Endothelial cell of umbilical vein (primary cell): Measurements from ENCODE around the gene PSMD3. TPM values are rescaled to one million over a fixed set of nuclear protein-coding genes. Genes with fewer than 3 reads are reported as not detected.

Source experiments
- BruUV-seq: library from RNA; stranded (reverse); fragments of 400-500 nt; replicated peaks from 2 replicates; lab custom pipeline; 2021; lab: Mats Ljungman, UMichigan
- CTCF ChIA-PET: fragments of 300-600, 350-600 bp; sonication (Branson Sonifier 250); formaldehyde crosslinking; loops from one replicate; lab custom pipeline; 2021; ENCODE audit warnings: antibody characterized with exemption, inconsistent platforms; lab: Charles Lee
- POLR2A ChIA-PET: fragments of 300-600, 350-600 bp; sonication (Branson Sonifier 250); formaldehyde crosslinking; loops from one replicate; lab custom pipeline; 2021; ENCODE audit warnings: antibody characterized with exemption, inconsistent platforms; lab: Charles Lee
- DNase-seq: peaks from one replicate; pipeline ENCODE4 v3.0.0-alpha.2; 2011; ENCODE audit warnings: low read depth, low spot score
- FAIRE-seq: peaks from 2 replicates; lab custom pipeline; 2011; peaks lifted over from hg19 to GRCh38; lab: Jason Lieb, UNC
- H2AFZ ChIP-seq: 2 replicates; pipeline ENCODE4 v1.6.0; 2012; ENCODE audit warnings: low read depth, low read length, control low read depth, inconsistent platforms
- H3K27ac ChIP-seq: 2 replicates; pipeline ENCODE4 v1.5.1; 2011; ENCODE audit warnings: low read depth, mild to moderate bottlenecking, control low read depth, low read length, moderate library complexity; ENCODE audit not compliant: insufficient read depth
- H3K27me3 ChIP-seq, 2 experiments: 2 replicates each; pipeline versions ENCODE4 v1.6.0 to v1.6.1; 2011; ENCODE audit warnings: low read length in 2 of 2, mixed read lengths in 1 of 2; ENCODE audit not compliant: control insufficient read depth in 2 of 2, insufficient read depth in 2 of 2
- H3K36me3 ChIP-seq, 2 experiments: 2 replicates in 1 of 2; 3 replicates in 1 of 2; pipeline ENCODE4 v1.5.1; 2011; ENCODE audit warnings: low read length in 2 of 2, mild to moderate bottlenecking in 1 of 2, moderate library complexity in 1 of 2; ENCODE audit not compliant: control insufficient read depth in 2 of 2, insufficient read depth in 2 of 2; ENCODE audit errors: extremely low read depth in 1 of 2
- H3K4me1 ChIP-seq: 3 replicates; pipeline ENCODE4 v1.5.1; 2011; ENCODE audit warnings: mild to moderate bottlenecking, low read length; ENCODE audit not compliant: control insufficient read depth, insufficient read depth; ENCODE audit errors: extremely low read depth
- H3K4me2 ChIP-seq: 2 replicates; pipeline ENCODE4 v1.6.1; 2011; ENCODE audit warnings: low read length, control low read depth, mixed read lengths; ENCODE audit not compliant: insufficient read depth
- H3K4me3 ChIP-seq, 3 experiments: fragments of 200-600 bp in 1 of 3; sonication (generic), shearing (Covaris generic) in 1 of 3; replicated peaks in 1 of 3; 2 replicates each; pipeline ENCODE4 v1.5.1; 2011 to 2016; ENCODE audit warnings: control low read depth in 3 of 3, low read length in 3 of 3, mild to moderate bottlenecking in 2 of 3, inconsistent platforms in 1 of 3, low read depth in 1 of 3, moderate library complexity in 1 of 3; ENCODE audit not compliant: insufficient read depth in 1 of 3
- H3K79me2 ChIP-seq: 2 replicates; pipeline ENCODE4 v1.6.0; 2012; ENCODE audit warnings: low read length, inconsistent platforms; ENCODE audit not compliant: control insufficient read depth, insufficient read depth
- H3K9ac ChIP-seq: replicated peaks from 2 replicates; pipeline ENCODE3; 2011; ENCODE audit warnings: low read length, control low read depth; ENCODE audit not compliant: insufficient read depth; ENCODE audit errors: extremely low read depth
- H3K9me1 ChIP-seq: replicated peaks from 3 replicates; pipeline ENCODE4 v1.6.0; 2011; ENCODE audit warnings: mild to moderate bottlenecking, low read length; ENCODE audit not compliant: control insufficient read depth, insufficient read depth; ENCODE audit errors: extremely low read depth
- H3K9me3 ChIP-seq: replicated peaks from 2 replicates; pipeline ENCODE4 v1.5.1; 2012; ENCODE audit warnings: low read length, inconsistent platforms; ENCODE audit not compliant: control insufficient read depth, insufficient read depth
- H4K20me1 ChIP-seq: replicated peaks from 2 replicates; pipeline ENCODE3; 2011; ENCODE audit warnings: mild to moderate bottlenecking, low read length; ENCODE audit not compliant: control insufficient read depth, insufficient read depth; ENCODE audit errors: extremely low read depth
- EZH2 ChIP-seq: IDR thresholded peaks from 2 replicates; pipeline ENCODE4 v1.6.1; 2012; ENCODE audit warnings: borderline replicate concordance, low read depth, mild to moderate bottlenecking, moderate library complexity, low read length, inconsistent platforms; ENCODE audit not compliant: severe bottlenecking
- FOS ChIP-seq: IDR thresholded peaks from 2 replicates; pipeline ENCODE4 v1.6.1; 2011; ENCODE audit warnings: mild to moderate bottlenecking, low read length, moderate library complexity, borderline replicate concordance; ENCODE audit not compliant: insufficient read depth
- GATA2 ChIP-seq: IDR thresholded peaks from 2 replicates; pipeline ENCODE4 v1.7.0; 2011; ENCODE audit warnings: low read depth, mild to moderate bottlenecking, moderate library complexity, mixed read lengths, low read length; ENCODE audit not compliant: insufficient read length, insufficient read depth
- JUN ChIP-seq: IDR thresholded peaks from 2 replicates; pipeline ENCODE4 v1.6.1; 2011; ENCODE audit warnings: borderline replicate concordance, low read depth; ENCODE audit not compliant: insufficient read length, insufficient read depth
- MYC ChIP-seq: IDR thresholded peaks from one replicate; pipeline ENCODE4 v1.6.1; 2011; ENCODE audit warnings: mild to moderate bottlenecking, low read depth, low read length
- POLR2A ChIP-seq: IDR thresholded peaks from 2 replicates; pipeline ENCODE4 v1.6.1; 2012; ENCODE audit warnings: low read depth, mild to moderate bottlenecking, control low read depth, low read length
- POLR2AphosphoS5 ChIP-seq: IDR thresholded peaks from 2 replicates; pipeline ENCODE4 v1.6.1; 2012; ENCODE audit warnings: low read depth, mild to moderate bottlenecking, control low read depth, low read length, moderate library complexity; ENCODE audit not compliant: insufficient read depth
- dilution Hi-C: fragments of 300-500 bp; cut with MboI; formaldehyde crosslinking; loops from one replicate; pipeline ENCODE4 v1.15.0; 2019; ENCODE audit warnings: low sequenced_read_pairs; ENCODE audit not compliant: extremely low pct_ligation_motif_present
- intact Hi-C: fragments of 100-400 bp; cut with micrococcal nuclease; formaldehyde crosslinking; loops from one replicate; pipeline ENCODE4 v1.10.0; 2022
- polyA plus RNA-seq, 4 experiments: library from polyadenylated mRNA; depleted of rRNA in 3 of 4; stranded (reverse) in 3 of 4; unstranded in 1 of 4; fragments of >200 nt; gene quantifications; 2 replicates each; pipeline versions ENCODE4 v1.2.1 to v1.2.3, GENCODE V29; 2011 to 2012; ENCODE audit warnings: missing spikeins in 1 of 4
- total RNA-seq: library from RNA; stranded (reverse); gene quantifications from 2 replicates; pipeline ENCODE4 v1.2.3, GENCODE V29; 2021
- TF ChIP-seq, protein P1 (sequence below), 2 donors: IDR thresholded peaks; 1 replicate in 1 of 2; 2 replicates in 1 of 2; pipeline ENCODE4 v1.5.1; 2011; ENCODE audit warnings: low read length in 2 of 2, mild to moderate bottlenecking in 2 of 2, moderate library complexity in 2 of 2, control low read depth in 1 of 2, inconsistent platforms in 1 of 2, low read depth in 1 of 2; ENCODE audit not compliant: insufficient read depth in 1 of 2; ENCODE audit errors: extremely low read depth in 1 of 2
- TF ChIP-seq, protein P2 (sequence below): IDR thresholded peaks from 2 replicates; pipeline ENCODE4 v1.6.1; 2011; ENCODE audit not compliant: insufficient read depth, insufficient read length

Gene PSMD3
- total and polyA plus RNA-seq, 2 donors (not counting 3 experiments of a cell fraction or from before 2014, with no cell fraction given) = 120 to 136 TPM

DNA sequence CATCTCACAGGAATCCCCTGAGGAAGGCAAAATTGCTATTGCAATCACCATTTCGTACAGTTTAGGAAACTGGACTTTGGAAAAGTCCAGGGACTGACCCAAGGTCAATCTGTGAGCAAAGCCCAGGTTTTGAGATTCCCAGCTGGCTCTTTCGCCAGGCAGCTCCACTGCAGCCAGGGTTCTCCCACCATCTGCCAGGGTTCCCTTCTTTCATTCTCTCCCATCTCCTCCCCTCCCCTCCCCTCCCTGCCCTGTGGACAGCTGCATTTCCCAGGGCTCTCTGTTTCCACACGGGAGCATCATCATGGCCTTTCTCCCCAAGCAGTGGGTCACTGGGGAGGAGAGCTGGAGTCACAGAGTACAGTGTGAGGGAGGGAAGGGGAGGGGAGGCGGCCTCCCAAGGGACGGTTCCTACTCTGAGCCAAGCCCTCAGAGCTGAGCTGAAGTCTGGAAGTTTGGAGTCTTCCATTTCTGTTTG is 29.7 kb upstream of the PSMD3 start:
- ChIA-PET CTCF (interaction anchor here (1.1 kb wide), 1 partner anchor 8 kb away, joined by 3 read pairs; no protein-coding TSS in a partner anchor), POLR2A (interaction anchor here (0.6 kb wide), 1 partner anchor 14 kb away, joined by 4 read pairs; no protein-coding TSS in a partner anchor)
- Histone ChIP-seq H3K36me3 (no peaks in the 10 kb centered on the region), H3K4me1 (peaks cover 3% of the 10 kb centered on the region), H3K79me2 (no peaks in the 10 kb centered on the region), H3K9me1 (no peaks in the 10 kb centered on the region), H2AFZ (no peak overlapping the region), H3K27ac (no peak overlapping the region), H3K27me3 (peaks cover 0 to 3% of the 10 kb centered on the region in 2 experiments), H3K4me3 (no peak overlapping the region), H4K20me1 (no peaks in the 10 kb centered on the region), H3K9me3 (no peaks in the 10 kb centered on the region), H3K9ac (no peak overlapping the region), H3K4me2 (no peak overlapping the region)
- FAIRE-seq (no peak), DNase-seq (no peak)
- intact Hi-C loops (loop anchor here (10.0 kb wide), 1 partner anchor 326 kb away; the partner anchor contains the start of gene PPP1R1B), dilution Hi-C loops (no loop called here)
- TF ChIP-seq GATA2 (no peak), MYC (no peak), POLR2AphosphoS5 (no peak), JUN (no peak), POLR2A (no peak), EZH2 (no peak), FOS (no peak)
- TF ChIP-seq, protein P1, sequence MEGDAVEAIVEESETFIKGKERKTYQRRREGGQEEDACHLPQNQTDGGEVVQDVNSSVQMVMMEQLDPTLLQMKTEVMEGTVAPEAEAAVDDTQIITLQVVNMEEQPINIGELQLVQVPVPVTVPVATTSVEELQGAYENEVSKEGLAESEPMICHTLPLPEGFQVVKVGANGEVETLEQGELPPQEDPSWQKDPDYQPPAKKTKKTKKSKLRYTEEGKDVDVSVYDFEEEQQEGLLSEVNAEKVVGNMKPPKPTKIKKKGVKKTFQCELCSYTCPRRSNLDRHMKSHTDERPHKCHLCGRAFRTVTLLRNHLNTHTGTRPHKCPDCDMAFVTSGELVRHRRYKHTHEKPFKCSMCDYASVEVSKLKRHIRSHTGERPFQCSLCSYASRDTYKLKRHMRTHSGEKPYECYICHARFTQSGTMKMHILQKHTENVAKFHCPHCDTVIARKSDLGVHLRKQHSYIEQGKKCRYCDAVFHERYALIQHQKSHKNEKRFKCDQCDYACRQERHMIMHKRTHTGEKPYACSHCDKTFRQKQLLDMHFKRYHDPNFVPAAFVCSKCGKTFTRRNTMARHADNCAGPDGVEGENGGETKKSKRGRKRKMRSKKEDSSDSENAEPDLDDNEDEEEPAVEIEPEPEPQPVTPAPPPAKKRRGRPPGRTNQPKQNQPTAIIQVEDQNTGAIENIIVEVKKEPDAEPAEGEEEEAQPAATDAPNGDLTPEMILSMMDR (IDR thresholded peaks at IDR 0.05; ENCODE audit: extremely low read depth in 1 of 2, insufficient read depth in 1 of 2, low read depth in 1 of 2, low read length in 2 of 2) = no peak
- TF ChIP-seq, protein P2, sequence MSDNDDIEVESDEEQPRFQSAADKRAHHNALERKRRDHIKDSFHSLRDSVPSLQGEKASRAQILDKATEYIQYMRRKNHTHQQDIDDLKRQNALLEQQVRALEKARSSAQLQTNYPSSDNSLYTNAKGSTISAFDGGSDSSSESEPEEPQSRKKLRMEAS = no peak
- BruUV-seq = no TSS peak
